Hepatocyte (in vitro differentiated cells): ENCODE data around the gene UPK3A. TPM values are rescaled to one million over a fixed set of nuclear protein-coding genes. Genes with fewer than 3 reads are reported as not detected.
A peak's percentile ranks its signal among the peaks of the same experiment; 100 is the strongest.

Experiments used
- DNase-seq: peaks from one replicate; pipeline ENCODE4 v3.0.0-alpha.2; 2016; ENCODE audit warnings: low spot score
- H2AFZ ChIP-seq: fragments of 200-600 bp; sonication (generic); 2 replicates; pipeline ENCODE4 v1.6.0; 2016; ENCODE audit warnings: antibody characterized with exemption, mild to moderate bottlenecking
- H3K27ac ChIP-seq: fragments of 200-600 bp; sonication (generic); 2 replicates; pipeline ENCODE4 v1.5.1; 2016; ENCODE audit warnings: mild to moderate bottlenecking
- H3K27me3 ChIP-seq: fragments of 200-600 bp; sonication (generic); 2 replicates; pipeline ENCODE4 v1.6.1; 2016
- H3K36me3 ChIP-seq: fragments of 200-600 bp; sonication (generic); replicated peaks from 2 replicates; pipeline ENCODE4 v1.5.1; 2016; ENCODE audit warnings: low read depth; ENCODE audit not compliant: insufficient read depth
- H3K4me1 ChIP-seq: fragments of 200-600 bp; sonication (generic); 2 replicates; pipeline ENCODE4 v1.5.1; 2016; ENCODE audit warnings: mild to moderate bottlenecking, moderate library complexity; ENCODE audit not compliant: insufficient read depth
- H3K4me2 ChIP-seq: fragments of 200-600 bp; sonication (generic); 2 replicates; pipeline ENCODE4 v1.6.0; 2016
- H3K4me3 ChIP-seq: fragments of 200-600 bp; sonication (generic); 2 replicates; pipeline ENCODE4 v1.5.1; 2016; ENCODE audit warnings: mild to moderate bottlenecking
- H3K79me2 ChIP-seq: fragments of 200-600 bp; sonication (generic); 2 replicates; pipeline ENCODE4 v1.6.0; 2017; ENCODE audit warnings: mild to moderate bottlenecking
- H3K9me2 ChIP-seq: fragments of 200-600 bp; sonication (generic); replicated peaks from 2 replicates; pipeline ENCODE4 v1.6.0; 2017; ENCODE audit warnings: mild to moderate bottlenecking; ENCODE audit not compliant: insufficient read depth
- H3K9me3 ChIP-seq: fragments of 200-600 bp; sonication (generic); 2 replicates; pipeline ENCODE4 v1.5.1; 2016; ENCODE audit warnings: low read depth, mild to moderate bottlenecking
- H4K20me1 ChIP-seq: fragments of 200-600 bp; sonication (generic); 2 replicates; pipeline ENCODE4 v1.6.0; 2016; ENCODE audit warnings: mild to moderate bottlenecking; ENCODE audit not compliant: insufficient read depth, poor library complexity, severe bottlenecking
- CTCF ChIP-seq: fragments of 200-600 bp; sonication (generic); IDR thresholded peaks from 2 replicates; pipeline ENCODE4 v1.5.1; 2016; ENCODE audit warnings: antibody characterized with exemption, mild to moderate bottlenecking; ENCODE audit not compliant: poor library complexity
- EZH2 ChIP-seq: fragments of 200-600 bp; sonication (generic); IDR thresholded peaks from 2 replicates; pipeline ENCODE4 v1.6.1; 2016; ENCODE audit warnings: antibody characterized with exemption, mild to moderate bottlenecking, borderline replicate concordance
- EZH2phosphoT487 ChIP-seq: fragments of 200-600 bp; sonication (generic); IDR thresholded peaks from one replicate; pipeline ENCODE4 v1.6.1; 2018; ENCODE audit warnings: antibody characterized with exemption, mild to moderate bottlenecking, low read depth, moderate library complexity; ENCODE audit not compliant: unreplicated experiment, severe bottlenecking
- WGBS: methylation state at CpG from one replicate; pipeline ENCODE4 v1.1.6; 2016; ENCODE audit warnings: low lambda C conversion rate; ENCODE audit errors: missing lambda C conversion rate; 5-methylcytosine and 5-hydroxymethylcytosine counted together
- polyA plus RNA-seq: library from polyadenylated mRNA; unstranded; fragments of >200 nt; fragmentation: Nextera tagmentation; extraction: Ambion mirVana; gene quantifications from 2 replicates; pipeline ENCODE4 v1.2.1, GENCODE V29; 2016
- total RNA-seq: library from RNA; depleted of rRNA; stranded (reverse); fragments of >200 nt; gene quantifications from 2 replicates; pipeline ENCODE4 v1.2.3, GENCODE V29; 2014

Gene UPK3A
- total and polyA plus RNA-seq, 2 experiments from 2014 or later, result 14.9 to 41.8 TPM

GRCh38 chr22:45262931-45263462 lies 21.8 kb upstream of the UPK3A start:
- Histone ChIP-seq H3K4me3 (no peak overlapping the region), H3K36me3 (no peaks in the 10 kb centered on the region), H3K4me1 (no peaks in the 10 kb centered on the region), H3K9me3 (no peaks in the 10 kb centered on the region), H3K79me2 (no peaks in the 10 kb centered on the region), H3K4me2 (no peak overlapping the region), H3K27ac (no peak overlapping the region), H3K9me2 (no peaks in the 10 kb centered on the region), H4K20me1 (no peaks in the 10 kb centered on the region), H3K27me3 (no peaks in the 10 kb centered on the region), H2AFZ (no peak overlapping the region)
- no peak for DNase-seq
- 84% methylated on average over 14 of the region's 14 CpGs for WGBS
- no peak for TF ChIP-seq EZH2
- TF ChIP-seq EZH2phosphoT487, result no peak
- no peak for TF ChIP-seq CTCF

GRCh38 chr22:45263463-45264269 lies 21.1 kb upstream of the UPK3A start:
- H3K4me3 ChIP-seq, result no peak overlapping the region
- no peaks in the 10 kb centered on the region for H3K9me3 ChIP-seq
- H3K27me3 ChIP-seq, result no peaks in the 10 kb centered on the region
- H3K4me1 ChIP-seq, result no peaks in the 10 kb centered on the region
- H3K36me3 ChIP-seq, result no peaks in the 10 kb centered on the region
- WGBS, result 27% methylated on average over 17 of the region's 17 CpGs
- H3K79me2 ChIP-seq, result no peaks in the 10 kb centered on the region
- H3K27ac ChIP-seq, result no peak overlapping the region
- TF ChIP-seq EZH2 (no peak), CTCF (peak; percentile 73), EZH2phosphoT487 (no peak)
- no peak overlapping the region for H3K4me2 ChIP-seq
- H3K9me2 ChIP-seq, result no peaks in the 10 kb centered on the region
- peak; percentile 91 for DNase-seq
- no peaks in the 10 kb centered on the region for H4K20me1 ChIP-seq
- H2AFZ ChIP-seq, result no peak overlapping the region

GRCh38 chr22:45265535-45265934 lies 19.2 kb upstream of the UPK3A start:
- no peak for TF ChIP-seq EZH2phosphoT487
- no peak for TF ChIP-seq CTCF
- Histone ChIP-seq H3K4me3 (no peak overlapping the region), H3K4me2 (no peak overlapping the region), H3K27ac (no peak overlapping the region), H2AFZ (no peak overlapping the region), H3K9me3 (no peaks in the 10 kb centered on the region), H3K27me3 (no peaks in the 10 kb centered on the region), H3K79me2 (no peaks in the 10 kb centered on the region), H3K4me1 (peaks cover 13% of the 10 kb centered on the region), H3K9me2 (no peaks in the 10 kb centered on the region), H3K36me3 (no peaks in the 10 kb centered on the region), H4K20me1 (no peaks in the 10 kb centered on the region)
- 65% methylated on average over 7 of the region's 7 CpGs for WGBS
- no peak for DNase-seq
